HG02571 (cell line): ENCODE data around the gene NTM.

Experiments used
- ATAC-seq: cut with Tn5 transposase; IDR thresholded peaks from one replicate; pipeline ENCODE4 v1.9.1; 2021; ENCODE audit warnings: mild to moderate bottlenecking, moderate library complexity; ENCODE audit not compliant: unreplicated experiment

NTM gene

DNA sequence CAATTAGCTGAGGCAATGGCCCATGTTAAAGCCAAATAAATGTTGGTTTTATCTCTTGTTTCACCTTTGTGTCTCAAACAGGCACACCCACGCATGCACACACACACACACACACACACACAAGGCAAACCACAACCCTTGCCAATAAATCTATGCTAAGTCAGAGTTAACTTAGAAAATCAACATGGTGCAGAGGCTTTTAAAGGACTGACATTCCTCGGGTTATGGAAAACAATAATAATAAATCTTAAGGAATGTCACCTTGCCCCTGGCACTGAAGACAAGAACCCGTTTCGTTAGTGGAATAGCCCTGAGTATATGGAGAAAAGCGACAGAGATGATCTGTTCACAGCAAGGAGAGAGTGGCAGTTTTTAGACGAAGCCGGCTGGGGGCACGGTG is 326.3 kb downstream of the NTM start:
- no peak for ATAC-seq

- no peak for ATAC-seq
Observed at GRCh38 chr11:131703311-131703710, 332.9 kb downstream of the NTM start.

DNA sequence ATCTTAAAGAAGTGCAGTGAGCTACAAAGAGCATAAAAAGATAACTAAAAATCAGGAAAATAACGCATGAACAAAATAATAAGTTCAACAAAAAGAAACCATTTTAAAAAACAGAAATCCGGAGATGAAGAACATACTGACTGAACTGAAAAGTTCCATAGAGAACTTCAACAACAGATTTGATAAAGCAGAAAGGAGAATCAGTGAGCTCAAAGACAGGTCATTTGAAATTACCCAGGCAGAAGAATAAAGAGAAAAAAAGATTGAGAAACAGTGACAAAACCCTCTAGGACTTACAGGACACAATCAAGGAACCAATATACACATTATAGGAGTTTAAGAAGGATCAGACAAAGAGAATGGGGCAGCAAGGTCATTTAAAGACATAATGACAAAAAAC is 334.3 kb downstream of the NTM start:
- ATAC-seq, result no peak

- ATAC-seq, result no peak
Observed at GRCh38 chr11:131710511-131710910, 340.1 kb downstream of the NTM start.

DNA sequence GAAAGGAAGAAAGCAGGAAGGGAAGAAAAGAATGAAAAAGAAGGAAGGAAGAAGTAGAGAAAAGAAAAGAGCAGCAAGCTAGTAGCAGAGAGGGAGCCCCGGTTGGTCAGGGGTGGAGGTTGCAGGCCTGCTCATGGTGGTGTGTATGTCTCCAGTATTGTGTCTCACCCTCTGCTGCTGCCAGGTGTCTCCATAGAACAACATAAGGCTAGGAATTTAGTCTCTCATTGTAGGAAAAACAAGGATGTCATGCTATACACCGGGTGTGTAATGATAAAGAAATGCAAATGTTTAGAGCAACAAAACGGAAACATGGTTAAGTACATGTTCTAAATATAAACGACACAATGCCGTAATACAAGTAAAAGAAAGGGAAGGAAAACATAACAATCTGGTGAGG is 342.5 kb downstream of the NTM start:
- ATAC-seq, result no peak

DNA sequence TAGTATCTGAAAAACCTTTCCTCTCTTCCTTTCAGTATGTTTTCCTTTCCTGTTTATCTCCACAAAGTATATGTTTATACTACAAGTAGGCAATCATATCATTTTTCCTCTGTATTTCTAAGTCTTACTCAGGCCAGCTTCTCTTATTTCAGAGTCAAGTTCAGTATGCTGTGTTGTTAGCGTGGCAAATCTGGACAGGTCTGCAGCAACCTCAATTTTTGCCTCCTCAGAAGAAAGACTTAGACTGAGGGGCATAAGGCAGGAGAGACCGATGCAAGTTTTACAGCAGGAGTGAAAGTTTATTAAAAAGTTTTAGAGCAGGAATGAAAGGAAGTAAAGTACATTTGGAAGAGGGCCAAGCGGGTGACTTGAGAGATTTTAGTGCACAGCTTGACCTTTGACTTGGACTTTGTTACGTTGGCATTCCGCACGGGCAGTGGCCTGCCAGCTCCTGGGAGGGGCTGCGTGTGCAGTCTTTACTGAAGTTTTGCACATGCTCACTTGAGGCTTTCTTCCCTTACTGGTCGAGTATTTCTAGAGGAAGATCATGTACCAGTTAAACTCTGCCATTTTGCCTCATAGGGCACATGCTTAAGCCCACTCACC is 343.2 kb downstream of the NTM start:
- no peak for ATAC-seq

DNA sequence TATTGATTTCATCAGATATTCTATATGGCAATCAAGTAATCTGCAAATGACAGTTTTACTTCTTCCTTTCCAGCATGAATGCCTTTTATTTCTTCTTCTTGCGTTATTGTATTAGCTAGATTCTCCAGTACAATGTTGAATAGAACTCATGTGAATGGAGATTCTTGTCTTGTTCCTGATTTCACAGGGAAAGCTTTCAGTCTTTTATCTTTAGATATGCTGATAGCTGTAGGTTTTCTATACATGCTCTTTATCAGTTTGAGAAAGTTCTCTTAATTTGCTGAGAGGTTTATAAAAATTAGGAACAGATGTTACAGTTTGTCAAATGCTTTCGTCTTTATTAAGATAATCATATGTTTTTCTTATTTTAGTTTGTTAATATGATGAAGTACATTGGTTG is 347.2 kb downstream of the NTM start:
- no peak for ATAC-seq

DNA sequence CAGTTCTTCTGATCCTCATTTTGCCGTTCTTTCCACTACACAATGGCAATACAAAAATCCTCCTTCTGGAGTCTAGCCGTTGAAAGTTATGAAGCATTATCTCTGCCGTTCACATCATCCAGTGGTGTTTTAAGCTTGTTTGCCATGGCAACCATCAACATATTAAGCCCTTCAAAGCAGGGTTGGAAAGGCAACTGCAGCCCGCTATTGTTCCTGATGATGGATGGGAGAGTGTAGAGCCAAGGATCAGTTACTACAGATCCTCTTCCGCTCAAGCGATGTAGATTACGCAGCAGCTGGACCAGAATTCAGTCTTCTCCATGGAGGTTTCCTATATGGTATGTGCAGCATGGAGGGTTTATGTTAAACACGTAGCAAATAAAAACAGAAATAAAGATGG is 352.7 kb downstream of the NTM start:
- ATAC-seq, result no peak

DNA sequence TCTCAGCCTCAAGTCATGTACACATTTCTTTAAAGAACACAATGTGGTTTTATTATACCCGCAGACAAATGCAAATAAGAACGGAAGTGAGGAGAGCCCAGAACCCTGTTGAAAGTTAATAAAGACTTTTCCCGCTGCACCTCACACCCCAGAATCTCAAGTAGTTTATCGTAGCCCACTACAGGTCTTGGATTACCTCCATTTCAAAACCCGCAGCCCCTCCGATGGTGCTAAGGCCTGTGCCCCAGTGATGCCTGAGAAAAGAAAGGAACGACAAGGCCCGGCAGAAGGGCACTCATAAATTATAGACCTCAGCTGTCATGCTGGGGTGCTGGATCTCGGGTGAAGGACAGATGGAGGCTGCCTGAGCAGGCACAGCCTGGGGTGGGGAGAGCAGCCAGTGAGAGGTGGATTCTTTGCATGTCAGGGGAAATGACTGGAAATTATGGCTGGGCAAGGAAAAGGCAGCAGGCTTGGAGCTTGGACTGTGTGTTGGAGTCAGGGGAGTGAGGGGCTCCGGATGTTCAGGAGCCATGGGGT is 354.1 kb downstream of the NTM start:
- no peak for ATAC-seq

DNA sequence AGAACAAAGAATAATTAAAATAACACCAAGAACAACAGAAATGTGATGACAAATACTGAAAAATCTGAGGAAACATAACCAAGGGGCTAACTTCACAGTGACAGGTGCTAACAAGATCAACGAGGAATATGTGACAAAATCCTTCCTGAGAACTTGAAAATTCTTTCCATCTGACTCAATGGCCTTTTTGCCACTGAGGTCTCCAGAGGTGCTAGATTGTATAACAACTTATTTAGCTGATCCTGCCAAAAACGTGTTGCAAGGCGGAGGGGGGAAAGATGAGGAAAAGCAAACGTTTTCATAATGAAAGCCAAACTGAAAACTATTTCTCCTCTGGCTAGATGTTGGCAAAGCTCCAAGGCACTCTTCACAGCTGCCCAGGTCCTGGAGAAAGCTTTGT is 364.5 kb downstream of the NTM start:
- no peak for ATAC-seq

DNA sequence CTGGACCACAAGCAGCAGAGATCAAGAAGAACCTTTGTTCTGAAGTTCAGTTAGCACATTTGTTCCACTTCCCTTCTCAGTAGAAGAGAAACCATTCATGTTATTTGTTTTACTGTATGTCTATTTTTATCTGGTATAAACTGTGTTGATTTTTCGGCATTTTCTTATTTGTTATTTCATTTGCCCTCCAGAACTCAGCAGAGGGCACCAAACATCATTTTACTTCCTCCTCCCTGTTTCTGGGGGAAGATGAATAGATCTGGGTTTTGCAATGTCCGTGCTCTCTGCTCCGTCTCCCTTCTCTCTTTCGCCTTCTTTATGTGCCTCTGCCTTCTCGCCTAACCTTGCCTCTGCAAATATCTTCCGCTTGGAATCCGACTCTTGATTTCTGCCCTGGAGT is 366.9 kb downstream of the NTM start:
- ATAC-seq, result no peak

GRCh38 chr11:131739243-131739882 is 368.9 kb downstream of the NTM start:
- ATAC-seq, result no peak

- no peak for ATAC-seq
Observed at GRCh38 chr11:131744847-131745246, 374.4 kb downstream of the NTM start.

DNA sequence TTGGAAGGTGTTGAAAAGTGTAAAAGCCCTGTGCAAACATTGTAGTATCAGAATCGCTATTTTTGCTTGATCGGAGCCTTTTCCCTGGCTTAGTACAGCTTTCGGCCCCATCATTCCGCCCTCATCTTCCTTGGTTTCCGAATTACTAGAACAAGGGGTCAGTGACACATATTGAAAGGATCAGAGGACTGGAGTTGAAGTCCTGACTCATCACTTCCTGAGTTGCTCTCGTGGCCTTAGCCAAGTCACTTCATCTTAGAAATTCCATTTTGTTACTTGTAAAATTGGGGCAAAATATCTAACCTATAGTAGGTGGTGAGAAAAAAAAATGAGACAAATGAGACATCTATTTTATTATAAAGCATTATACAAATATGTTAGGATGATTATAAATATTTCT is 375.0 kb downstream of the NTM start:
- ATAC-seq, result no peak

DNA sequence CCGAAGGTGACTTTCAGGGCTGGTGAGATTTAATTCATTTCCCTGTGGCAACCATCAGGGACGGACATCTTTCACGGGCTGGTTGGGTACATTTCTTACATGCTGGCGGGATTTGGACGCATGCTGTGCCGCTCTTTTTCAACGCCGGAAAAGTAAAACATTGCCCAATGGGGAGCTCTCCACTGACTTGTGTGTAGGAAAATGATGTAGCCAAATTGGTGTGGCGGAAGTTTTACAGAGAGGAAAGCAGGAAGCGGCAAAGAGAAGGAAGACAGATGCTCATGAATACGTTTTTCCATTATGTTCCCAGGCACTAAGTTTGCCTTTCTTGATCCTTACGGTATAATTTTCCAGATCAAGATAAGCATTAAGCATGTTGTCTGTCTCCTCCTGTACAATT is 375.8 kb downstream of the NTM start:
- no peak for ATAC-seq

- no peak for ATAC-seq
Observed at GRCh38 chr11:131748151-131749050, 378.0 kb downstream of the NTM start.

DNA sequence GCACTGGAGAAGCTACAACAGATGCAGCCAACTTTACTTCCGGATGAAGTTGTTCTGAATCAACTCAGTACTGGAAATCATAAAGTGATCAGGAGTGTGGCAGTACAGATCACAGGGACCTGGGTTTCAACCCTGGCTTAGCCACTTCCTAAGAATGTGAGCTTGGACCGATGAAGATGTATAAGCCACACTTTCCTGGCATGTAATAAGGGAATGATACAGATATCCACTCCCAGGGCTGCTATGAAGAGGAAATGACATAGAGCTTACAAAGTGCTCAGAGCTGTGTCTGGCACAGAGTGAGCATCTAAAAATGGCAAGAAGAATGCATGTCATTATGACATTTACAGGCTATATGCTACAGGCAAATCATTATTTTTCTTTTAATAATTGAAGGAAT is 378.7 kb downstream of the NTM start:
- no peak for ATAC-seq

GRCh38 chr11:131750152-131750551 is 379.7 kb downstream of the NTM start:
- ATAC-seq, result no peak

GRCh38 chr11:131750692-131751091 is 380.3 kb downstream of the NTM start:
- ATAC-seq, result no peak

GRCh38 chr11:131754671-131755070 is 384.3 kb downstream of the NTM start:
- no peak for ATAC-seq

DNA sequence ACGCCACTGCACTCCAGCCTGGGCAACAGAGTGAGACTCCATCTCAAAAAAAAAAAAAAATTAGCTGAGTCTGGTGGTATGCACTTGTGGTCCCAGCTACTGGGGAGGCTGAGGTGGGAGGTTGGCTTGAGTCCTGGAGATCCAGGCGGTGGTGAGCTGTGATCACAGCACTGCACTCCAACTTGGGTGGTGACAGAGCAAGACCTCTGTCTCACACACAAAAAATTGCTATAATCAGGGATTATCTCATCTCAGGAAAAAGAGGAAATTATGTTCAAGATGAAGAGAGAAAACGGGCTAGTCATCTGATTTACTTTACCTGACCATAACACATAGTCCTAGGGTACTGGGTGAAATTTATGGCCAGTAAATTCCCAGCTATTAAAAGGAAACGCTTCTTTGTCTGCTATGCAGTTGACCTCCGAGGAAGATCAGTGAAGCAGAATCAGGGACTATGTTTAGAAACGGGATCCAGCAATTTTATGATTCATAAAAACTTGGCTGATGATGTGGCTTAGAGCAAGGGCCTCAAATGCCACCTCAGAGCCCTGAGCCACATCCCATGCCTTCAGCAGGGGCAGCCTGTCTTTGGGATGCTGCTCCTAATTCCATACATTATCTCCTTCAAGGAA is 386.2 kb downstream of the NTM start:
- ATAC-seq, result no peak
